Islet of Langerhans (tissue), 1 donor: ENCODE results near the gene POMZP3.
"Not testable (repeated sequence)": the region's sequence is repeated elsewhere in the genome, so short reads cannot be mapped to it uniquely, and the experiment has no call there.

Source experiments
- FAIRE-seq: peaks from one replicate; lab custom pipeline; 2011; peaks lifted over from hg19 to GRCh38; lab: Jason Lieb, UNC

The POMZP3 gene

DNA sequence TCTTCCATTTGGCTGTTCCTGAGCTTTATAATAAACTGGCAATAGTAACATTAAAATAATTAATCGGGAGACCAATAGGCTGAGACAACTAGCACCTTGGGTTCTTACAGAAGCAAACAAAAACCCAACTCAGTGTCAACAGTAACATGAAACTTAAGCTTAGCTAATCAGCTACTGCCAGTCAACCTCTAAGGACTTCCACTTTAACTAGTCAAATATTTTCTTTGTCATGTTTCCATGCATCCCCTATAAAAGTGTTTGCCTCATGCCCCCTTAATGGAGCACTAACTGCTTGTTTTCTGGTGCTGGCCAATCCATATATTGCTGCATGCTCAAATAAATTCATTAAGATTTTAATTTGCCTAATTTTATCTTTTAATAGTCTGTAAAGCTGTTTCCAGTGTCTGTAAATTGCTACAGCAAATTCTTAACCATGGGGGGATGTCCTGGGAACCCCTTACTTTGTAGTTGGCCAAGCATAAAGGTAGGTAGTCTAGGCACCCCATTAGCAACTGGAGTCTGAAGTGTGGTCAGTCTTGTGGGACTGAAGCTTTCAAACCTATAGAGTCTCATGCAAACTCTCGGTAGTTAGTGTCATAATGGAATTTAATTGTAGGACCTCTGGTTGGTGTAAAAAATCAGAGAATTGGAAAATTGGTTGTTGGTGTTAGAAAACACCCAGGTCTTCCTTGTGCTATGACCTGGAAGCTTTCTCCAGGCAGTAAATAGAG, 40.3 kb downstream of the POMZP3 start:
- FAIRE-seq, result not testable (repeated sequence)

DNA sequence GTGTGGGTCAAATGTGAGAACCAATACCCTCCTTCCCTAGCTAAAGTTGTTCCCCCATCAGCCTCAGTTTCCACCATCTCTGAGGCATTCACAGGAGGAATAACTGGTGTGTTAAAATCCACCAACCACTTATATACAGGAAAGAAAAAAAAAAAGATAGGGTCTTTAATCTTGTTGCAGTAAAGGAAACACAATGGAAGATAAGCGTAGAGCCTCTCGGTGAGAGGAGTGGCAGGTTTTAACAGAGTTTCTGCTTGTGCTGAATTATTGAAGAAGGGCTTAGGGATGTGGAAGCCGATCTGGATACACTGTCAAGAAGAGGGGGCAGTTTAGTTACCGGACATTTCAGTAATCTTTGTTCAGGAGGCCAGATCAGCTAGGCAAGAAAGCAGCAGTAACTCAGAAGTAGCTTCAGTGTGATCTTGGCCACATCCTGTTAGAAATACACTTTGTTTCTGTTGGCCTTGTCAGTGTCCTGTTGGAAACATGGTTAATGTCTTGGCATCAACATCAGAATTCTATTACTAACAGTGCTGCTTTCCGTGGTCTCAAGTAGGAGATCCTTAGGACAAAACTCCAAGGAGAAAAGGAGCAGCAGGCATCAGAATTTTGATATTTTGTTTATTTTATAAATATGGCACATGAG, 43.3 kb downstream of the POMZP3 start:
- FAIRE-seq, result not testable (repeated sequence)

DNA sequence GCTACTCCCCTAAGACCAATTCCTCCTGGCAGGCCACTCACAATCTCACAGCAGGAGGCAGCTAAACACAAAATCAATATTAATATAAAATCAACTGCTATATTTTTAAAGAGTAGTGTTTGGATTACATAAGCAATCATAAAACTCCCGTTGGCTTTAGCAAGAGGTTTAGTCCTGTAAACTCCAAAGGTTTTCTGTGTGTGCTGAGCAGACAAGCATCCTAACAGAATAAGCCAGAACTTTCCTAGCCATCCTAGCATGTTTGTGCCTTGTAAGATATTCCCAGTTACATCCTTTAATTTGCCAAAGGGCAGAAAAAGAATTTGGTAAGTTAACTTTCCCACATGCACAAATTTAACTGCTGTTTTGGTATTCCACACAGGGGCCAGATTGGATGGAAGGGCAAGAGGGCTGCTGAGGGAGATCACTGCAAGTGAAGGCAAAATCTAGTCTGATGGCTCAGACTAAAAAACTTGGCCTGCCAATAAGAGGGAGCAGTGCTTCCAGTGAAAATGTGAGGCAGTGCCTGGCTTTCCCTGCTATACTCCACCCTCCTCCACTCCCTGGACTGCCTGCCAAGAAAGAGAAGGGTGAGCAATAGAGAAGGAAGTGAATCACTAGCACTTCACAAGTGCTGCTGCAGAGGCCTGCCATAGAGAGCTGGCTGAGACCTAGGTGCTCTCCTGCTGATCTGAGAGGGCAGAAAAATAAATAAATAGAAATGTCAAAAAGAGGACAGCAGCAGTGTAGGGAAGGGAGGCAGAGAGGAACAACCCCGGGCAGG, 44.0 kb downstream of the POMZP3 start:
- not testable (repeated sequence) for FAIRE-seq

DNA sequence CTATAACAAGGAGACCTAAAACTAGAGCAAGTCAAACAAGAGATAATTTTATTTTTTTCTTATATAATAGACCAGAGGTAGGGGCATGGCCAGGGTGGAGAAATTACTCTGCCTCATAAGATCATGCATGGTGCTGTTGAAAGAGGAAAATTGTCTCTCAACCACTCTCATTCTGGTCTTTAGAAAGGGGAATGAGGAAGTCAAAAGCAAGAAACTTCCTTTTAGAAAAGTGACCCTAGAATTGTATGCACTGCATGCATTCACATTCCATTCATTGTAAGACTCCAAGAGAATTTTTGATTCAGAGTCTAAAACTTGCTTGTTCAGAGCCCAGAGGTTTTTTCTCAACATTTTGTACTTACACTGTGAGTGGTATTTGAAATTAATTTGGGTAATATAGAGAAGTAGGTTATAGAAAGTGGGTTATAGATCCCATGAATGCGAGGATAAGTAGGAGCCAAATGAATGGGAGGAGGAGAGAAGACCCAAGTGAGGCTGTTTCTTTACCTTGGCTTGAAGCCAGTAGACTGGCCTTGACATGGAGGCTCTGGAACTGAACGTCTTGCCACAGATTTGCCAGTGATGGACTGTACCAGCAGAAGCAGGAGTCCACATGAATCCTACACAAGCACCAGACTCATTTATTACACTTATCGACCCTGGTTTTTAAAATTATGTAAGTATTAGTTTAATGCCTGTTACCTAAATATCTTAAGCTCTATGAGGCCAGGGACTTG, 51.0 kb downstream of the POMZP3 start:
- FAIRE-seq, result not testable (repeated sequence)

DNA sequence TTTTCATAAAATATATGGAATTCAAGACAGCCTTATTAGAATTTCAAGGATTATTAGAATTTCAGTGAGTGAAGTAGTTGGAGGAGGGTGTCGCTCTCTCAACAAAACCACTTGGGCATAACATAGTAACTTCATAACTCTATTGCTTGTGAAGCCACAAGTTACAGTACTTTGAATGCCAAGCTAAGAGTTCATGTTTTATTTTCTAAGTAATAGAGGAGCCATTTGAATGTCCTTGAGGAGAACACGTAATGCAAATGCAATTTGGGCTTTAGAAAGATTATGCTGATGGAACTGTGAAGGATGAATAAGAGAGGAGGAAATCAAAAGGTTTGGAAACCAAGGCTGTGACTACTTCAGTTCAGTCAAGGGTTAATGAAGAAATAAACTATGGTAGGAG, 51.6 kb downstream of the POMZP3 start:
- FAIRE-seq, result peak; percentile 53

DNA sequence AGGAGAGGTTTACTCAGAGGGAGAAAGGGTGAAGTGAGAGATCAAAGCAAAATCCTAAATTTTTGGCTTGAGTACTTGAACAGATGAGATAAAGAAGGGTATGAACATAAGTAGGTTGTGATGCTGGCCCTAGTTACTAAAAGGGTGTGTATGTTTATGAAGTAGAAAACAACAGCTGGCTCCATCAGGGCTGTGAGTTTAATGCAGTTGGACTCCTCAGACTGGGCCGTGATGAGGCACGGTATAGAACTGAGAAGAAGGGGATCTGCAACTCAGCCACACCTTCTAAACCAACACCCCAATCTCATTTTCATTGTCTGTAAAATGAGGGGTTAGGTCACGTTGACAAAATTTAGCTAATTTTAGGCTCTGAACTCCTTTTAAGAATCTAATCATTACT, 54.8 kb downstream of the POMZP3 start:
- FAIRE-seq, result not testable (repeated sequence)

DNA sequence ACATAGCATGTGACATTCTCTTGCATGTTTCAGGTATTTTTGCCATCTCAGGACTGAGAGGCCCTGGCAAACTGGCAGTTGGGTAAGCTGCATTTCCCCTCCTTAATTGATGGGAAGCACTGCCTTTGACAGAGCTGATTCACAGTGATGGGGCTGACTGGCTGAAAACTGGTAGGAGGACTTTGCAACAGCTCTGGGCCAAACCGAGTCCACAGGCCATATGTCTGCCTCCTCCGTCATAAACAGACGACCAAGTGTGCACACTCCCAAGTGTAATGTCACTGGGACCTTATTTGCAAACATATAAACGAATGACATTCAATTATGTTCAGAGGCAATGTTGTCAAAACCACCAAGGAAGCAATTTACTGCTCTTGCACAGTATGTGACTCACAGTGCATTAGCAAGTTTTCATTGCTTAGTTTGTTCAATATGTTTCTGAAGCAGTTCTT, 56.7 kb downstream of the POMZP3 start:
- peak; percentile 99 for FAIRE-seq

DNA sequence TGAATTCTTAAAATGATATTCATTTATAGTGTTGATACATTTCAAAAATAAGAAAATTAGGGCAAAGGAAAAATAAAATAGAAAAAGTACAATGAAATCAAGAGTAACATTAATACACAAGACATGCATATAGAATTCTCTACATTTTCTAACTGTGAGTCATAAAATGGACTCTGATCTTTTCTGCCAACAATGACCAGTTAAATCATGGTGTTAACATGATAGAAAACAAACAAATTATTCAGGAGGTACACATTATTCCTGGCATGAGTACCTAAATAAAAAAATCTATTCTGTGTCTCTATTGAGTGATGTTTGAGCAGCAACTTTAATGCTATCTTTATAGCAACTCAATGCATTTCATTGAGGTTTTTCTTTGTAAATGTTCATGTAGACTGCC, 58.3 kb downstream of the POMZP3 start:
- not testable (repeated sequence) for FAIRE-seq

DNA sequence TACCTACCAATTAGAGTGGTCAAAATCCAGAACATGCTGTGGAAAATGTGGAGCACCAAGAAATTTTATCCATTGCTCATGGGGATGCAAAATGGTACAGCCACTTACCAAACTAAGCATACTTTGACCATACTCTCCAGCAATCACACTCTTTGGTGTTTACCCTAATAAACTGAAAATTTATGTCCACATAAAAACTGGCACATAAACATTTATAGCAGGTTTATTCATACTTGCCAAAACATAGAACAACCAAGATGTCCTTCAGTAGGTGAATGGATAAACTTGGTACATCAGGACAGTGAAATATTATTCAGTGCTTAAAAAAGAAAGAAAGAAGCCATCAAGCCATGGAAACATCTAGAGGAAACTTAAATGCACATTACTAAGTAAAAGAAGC, 59.3 kb downstream of the POMZP3 start:
- not testable (repeated sequence) for FAIRE-seq

DNA sequence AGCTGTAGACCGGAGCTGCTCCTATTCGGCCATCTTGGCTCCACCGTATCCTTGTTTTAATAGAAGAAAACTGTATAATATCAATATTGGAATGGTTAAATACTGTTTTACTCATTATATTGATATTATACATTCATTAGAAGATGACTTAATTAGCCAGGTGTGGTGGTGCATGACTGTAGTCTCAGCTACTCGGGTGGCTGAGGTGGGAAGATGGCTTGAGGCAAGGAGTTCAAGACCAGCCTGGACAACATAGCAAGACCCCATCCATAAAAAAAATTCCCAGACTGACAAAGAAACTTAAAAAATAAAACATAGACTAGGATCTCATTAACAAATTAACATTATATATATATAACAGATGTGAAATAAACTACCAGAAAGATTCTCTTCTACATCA, 59.8 kb downstream of the POMZP3 start:
- not testable (repeated sequence) for FAIRE-seq

DNA sequence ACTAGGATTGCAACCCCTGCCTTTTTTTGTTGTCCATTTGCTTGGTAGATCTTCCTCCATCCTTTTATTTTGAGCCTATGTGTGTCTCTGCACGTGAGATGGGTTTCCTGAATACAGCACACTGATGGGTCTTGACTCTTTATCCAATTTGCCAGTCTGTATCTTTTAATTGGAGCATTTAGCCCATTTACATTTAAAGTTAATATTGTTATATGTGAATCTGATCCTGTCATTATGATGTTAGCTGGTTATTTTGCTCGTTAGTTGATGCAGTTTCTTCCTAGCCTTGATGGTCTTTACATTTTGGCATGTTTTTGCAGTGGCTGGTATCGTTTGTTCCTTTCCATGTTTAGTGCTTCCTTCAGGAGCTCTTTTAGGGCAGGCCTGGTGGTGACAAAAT, 62.1 kb downstream of the POMZP3 start:
- not testable (repeated sequence) for FAIRE-seq

DNA sequence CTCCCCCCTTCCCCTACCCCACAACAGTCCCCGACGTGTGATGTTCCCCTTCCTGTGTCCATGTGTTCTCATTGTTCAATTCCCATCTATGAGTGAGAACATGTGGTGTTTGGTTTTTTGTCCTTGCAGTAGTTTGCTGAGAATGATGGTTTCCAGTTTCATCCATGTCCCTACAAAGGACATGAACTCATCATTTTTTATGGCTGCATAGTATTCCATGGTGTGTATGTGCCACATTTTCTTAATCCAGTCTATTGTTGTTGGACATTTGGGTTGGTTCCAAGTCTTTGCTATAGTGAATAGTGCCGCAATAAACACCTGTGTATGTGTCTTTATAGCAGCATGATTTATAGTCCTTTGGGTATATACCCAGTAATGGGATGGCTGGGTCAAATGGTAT, 65.7 kb downstream of the POMZP3 start:
- FAIRE-seq, result not testable (repeated sequence)

DNA sequence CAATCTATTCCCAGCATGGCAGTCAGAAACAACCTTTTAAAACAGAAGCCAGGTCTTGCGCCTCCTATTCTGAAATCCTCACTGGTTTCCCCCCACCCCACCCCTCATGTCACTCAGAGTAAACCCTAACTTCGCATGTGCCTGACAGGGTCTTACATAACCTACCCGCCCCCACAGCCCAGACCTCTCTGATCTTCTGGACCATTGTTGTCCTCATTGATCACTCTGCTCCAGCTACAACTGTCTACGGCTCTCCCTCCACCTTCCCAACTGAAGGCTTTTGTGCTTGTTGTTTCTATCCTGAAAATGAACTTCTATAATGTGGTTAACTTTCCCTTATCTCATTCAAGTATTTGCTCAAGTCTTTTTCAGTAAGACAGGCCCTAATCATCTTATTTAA, 66.9 kb downstream of the POMZP3 start:
- not testable (repeated sequence) for FAIRE-seq
